ENCODE data around the gene CBARP.

- TF ChIP-seq, protein P1, sequence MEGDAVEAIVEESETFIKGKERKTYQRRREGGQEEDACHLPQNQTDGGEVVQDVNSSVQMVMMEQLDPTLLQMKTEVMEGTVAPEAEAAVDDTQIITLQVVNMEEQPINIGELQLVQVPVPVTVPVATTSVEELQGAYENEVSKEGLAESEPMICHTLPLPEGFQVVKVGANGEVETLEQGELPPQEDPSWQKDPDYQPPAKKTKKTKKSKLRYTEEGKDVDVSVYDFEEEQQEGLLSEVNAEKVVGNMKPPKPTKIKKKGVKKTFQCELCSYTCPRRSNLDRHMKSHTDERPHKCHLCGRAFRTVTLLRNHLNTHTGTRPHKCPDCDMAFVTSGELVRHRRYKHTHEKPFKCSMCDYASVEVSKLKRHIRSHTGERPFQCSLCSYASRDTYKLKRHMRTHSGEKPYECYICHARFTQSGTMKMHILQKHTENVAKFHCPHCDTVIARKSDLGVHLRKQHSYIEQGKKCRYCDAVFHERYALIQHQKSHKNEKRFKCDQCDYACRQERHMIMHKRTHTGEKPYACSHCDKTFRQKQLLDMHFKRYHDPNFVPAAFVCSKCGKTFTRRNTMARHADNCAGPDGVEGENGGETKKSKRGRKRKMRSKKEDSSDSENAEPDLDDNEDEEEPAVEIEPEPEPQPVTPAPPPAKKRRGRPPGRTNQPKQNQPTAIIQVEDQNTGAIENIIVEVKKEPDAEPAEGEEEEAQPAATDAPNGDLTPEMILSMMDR (IDR thresholded peaks at IDR 0.05): no peak
- TF ChIP-seq POLR2A (IDR thresholded peaks at IDR 0.05): no peak
These were observed 1.6 kb upstream of the CBARP start for GRCh38 chr19:1239420-1239795.

All from right lobe of liver (tissue), 4 donors.